Astrocyte of the cerebellum (primary cell): Measurements from ENCODE around the gene BTNL8.

Source experiments
- DNase-seq: peaks from one replicate; pipeline ENCODE4 v3.0.0-alpha.2; 2011; ENCODE audit warnings: low read depth
- H3K4me3 ChIP-seq: 2 replicates; pipeline ENCODE4 v1.5.1; 2011; ENCODE audit warnings: mild to moderate bottlenecking, low read depth, low read length, moderate library complexity
- in situ Hi-C: cut with HindIII; loops from 2 replicates; pipeline ENCODE4 v1.10.0; 2017; ENCODE audit warnings: low sequenced_read_pairs
- TF ChIP-seq, protein P1 (sequence below): IDR thresholded peaks from 2 replicates; pipeline ENCODE4 v1.5.1; 2012; ENCODE audit warnings: low read length, low read depth, moderate library complexity, mild to moderate bottlenecking; ENCODE audit errors: missing control alignments

Gene BTNL8, protein sequence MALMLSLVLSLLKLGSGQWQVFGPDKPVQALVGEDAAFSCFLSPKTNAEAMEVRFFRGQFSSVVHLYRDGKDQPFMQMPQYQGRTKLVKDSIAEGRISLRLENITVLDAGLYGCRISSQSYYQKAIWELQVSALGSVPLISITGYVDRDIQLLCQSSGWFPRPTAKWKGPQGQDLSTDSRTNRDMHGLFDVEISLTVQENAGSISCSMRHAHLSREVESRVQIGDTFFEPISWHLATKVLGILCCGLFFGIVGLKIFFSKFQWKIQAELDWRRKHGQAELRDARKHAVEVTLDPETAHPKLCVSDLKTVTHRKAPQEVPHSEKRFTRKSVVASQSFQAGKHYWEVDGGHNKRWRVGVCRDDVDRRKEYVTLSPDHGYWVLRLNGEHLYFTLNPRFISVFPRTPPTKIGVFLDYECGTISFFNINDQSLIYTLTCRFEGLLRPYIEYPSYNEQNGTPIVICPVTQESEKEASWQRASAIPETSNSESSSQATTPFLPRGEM

GRCh38 chr5:180898621-180899246 is at the start of gene BTNL8:
Gene BTNL8 (plus strand): TSS chr5:180899159. CDS start chr5:180899311, 152 bp downstream.
- in situ Hi-C loops: no loop called here
- DNase-seq: no peak
- TF ChIP-seq, protein P1, sequence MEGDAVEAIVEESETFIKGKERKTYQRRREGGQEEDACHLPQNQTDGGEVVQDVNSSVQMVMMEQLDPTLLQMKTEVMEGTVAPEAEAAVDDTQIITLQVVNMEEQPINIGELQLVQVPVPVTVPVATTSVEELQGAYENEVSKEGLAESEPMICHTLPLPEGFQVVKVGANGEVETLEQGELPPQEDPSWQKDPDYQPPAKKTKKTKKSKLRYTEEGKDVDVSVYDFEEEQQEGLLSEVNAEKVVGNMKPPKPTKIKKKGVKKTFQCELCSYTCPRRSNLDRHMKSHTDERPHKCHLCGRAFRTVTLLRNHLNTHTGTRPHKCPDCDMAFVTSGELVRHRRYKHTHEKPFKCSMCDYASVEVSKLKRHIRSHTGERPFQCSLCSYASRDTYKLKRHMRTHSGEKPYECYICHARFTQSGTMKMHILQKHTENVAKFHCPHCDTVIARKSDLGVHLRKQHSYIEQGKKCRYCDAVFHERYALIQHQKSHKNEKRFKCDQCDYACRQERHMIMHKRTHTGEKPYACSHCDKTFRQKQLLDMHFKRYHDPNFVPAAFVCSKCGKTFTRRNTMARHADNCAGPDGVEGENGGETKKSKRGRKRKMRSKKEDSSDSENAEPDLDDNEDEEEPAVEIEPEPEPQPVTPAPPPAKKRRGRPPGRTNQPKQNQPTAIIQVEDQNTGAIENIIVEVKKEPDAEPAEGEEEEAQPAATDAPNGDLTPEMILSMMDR: no peak
- H3K4me3 ChIP-seq: no peak within 1 kb of the TSS

- TF ChIP-seq, protein P1: no peak
- DNase-seq: no peak
- in situ Hi-C loops: loop anchor here (5.0 kb wide), 1 partner anchor 98 kb away; no protein-coding TSS in a partner anchor
- H3K4me3 ChIP-seq: no peak overlapping the region
These were observed 49.1 kb upstream of the BTNL8 start for GRCh38 chr5:180849827-180850226.

GRCh38 chr5:180850434-180851078 is 48.4 kb upstream of the BTNL8 start:
- TF ChIP-seq, protein P1: no peak
- no peak for DNase-seq
- in situ Hi-C loops: loop anchor here (5.0 kb wide), 1 partner anchor 98 kb away; no protein-coding TSS in a partner anchor
- H3K4me3 ChIP-seq: no peak overlapping the region

- no peak for DNase-seq
- TF ChIP-seq, protein P1: no peak
- no peak overlapping the region for H3K4me3 ChIP-seq
- in situ Hi-C loops: loop anchor here (5.0 kb wide), 1 partner anchor 100 kb away; no protein-coding TSS in a partner anchor
These were observed 46.5 kb upstream of the BTNL8 start for GRCh38 chr5:180852495-180852894.

GRCh38 chr5:180853121-180853847 is 45.7 kb upstream of the BTNL8 start:
- in situ Hi-C loops: loop anchor here (5.0 kb wide), 1 partner anchor 101 kb away; no protein-coding TSS in a partner anchor
- no peak for DNase-seq

More at GRCh38 chr5:180853121-180853847, 45.7 kb upstream of the BTNL8 start:
- no peak overlapping the region for H3K4me3 ChIP-seq
- TF ChIP-seq, protein P1: no peak
